CD14-positive monocyte (primary cell): Measurements from ENCODE around the gene MNDA. TPM values are rescaled to one million over a fixed set of nuclear protein-coding genes. Genes with fewer than 3 reads are reported as not detected.

ENCODE experiments used
- DNase-seq, 3 donors: peaks; one replicate each; pipeline ENCODE4 v3.0.0-alpha.2; 2011 to 2022
- H2AFZ ChIP-seq: 2 replicates; pipeline ENCODE4 v1.6.0; 2012; ENCODE audit warnings: mild to moderate bottlenecking, low read depth, low read length, inconsistent platforms; ENCODE audit not compliant: insufficient read depth, poor library complexity, severe bottlenecking
- H3K27ac ChIP-seq, 2 donors: 1 replicate in 1 of 2; 2 replicates in 1 of 2; pipeline ENCODE4 v1.5.1; 2012 to 2013; ENCODE audit warnings: low read length in 2 of 2, control low read depth in 1 of 2, inconsistent platforms in 1 of 2, low read depth in 1 of 2, mild to moderate bottlenecking in 1 of 2
- H3K27me3 ChIP-seq, 2 donors: one replicate each; pipeline versions ENCODE4 v1.6.0 to v1.6.1; 2011 to 2013; ENCODE audit warnings: low read length in 2 of 2; ENCODE audit not compliant: control insufficient read depth in 2 of 2, insufficient read depth in 2 of 2
- H3K36me3 ChIP-seq, 2 donors: replicated peaks in 1 of 2; 1 replicate in 1 of 2; 2 replicates in 1 of 2; pipeline versions ENCODE4 v1.5.1 to v1.6.1; 2012 to 2013; ENCODE audit warnings: low read length in 2 of 2, control low read depth in 1 of 2, inconsistent platforms in 1 of 2, mild to moderate bottlenecking in 1 of 2; ENCODE audit not compliant: insufficient read depth in 2 of 2, control insufficient read depth in 1 of 2
- H3K4me1 ChIP-seq, 2 donors: 1 replicate in 1 of 2; 2 replicates in 1 of 2; pipeline versions ENCODE4 v1.5.1 to v1.6.1; 2012 to 2013; ENCODE audit warnings: low read length in 2 of 2, control low read depth in 1 of 2, inconsistent platforms in 1 of 2, mild to moderate bottlenecking in 1 of 2, moderate library complexity in 1 of 2; ENCODE audit not compliant: insufficient read depth in 2 of 2, control insufficient read depth in 1 of 2
- H3K4me2 ChIP-seq: replicated peaks from 2 replicates; pipeline ENCODE3; 2012; ENCODE audit warnings: low read length, moderate library complexity, mild to moderate bottlenecking; ENCODE audit not compliant: poor library complexity, severe bottlenecking; ENCODE audit errors: extremely low read depth
- H3K4me3 ChIP-seq, 3 experiments: fragments of 200-600 bp in 1 of 3; sonication (generic) in 1 of 3; replicated peaks in 1 of 3; 1 replicate in 2 of 3; 2 replicates in 1 of 3; pipeline ENCODE4 v1.5.1; 2011 to 2013; ENCODE audit warnings: low read length in 3 of 3, mild to moderate bottlenecking in 3 of 3, control low read depth in 2 of 3, low read depth in 2 of 3, inconsistent platforms in 1 of 3, moderate library complexity in 1 of 3
- H3K79me2 ChIP-seq: 2 replicates; pipeline ENCODE4 v1.6.0; 2012; ENCODE audit warnings: mild to moderate bottlenecking, control low read depth, inconsistent platforms, low read length, moderate library complexity; ENCODE audit not compliant: insufficient read depth
- H3K9ac ChIP-seq: 2 replicates; pipeline ENCODE4 v1.6.0; 2017; ENCODE audit warnings: low read length, mild to moderate bottlenecking; ENCODE audit not compliant: insufficient read depth, poor library complexity, severe bottlenecking
- H3K9me3 ChIP-seq, 2 donors: replicated peaks in 1 of 2; 1 replicate in 1 of 2; 2 replicates in 1 of 2; pipeline versions ENCODE4 v1.5.1 to v1.6.1; 2012 to 2013; ENCODE audit warnings: low read length in 2 of 2, control low read depth in 1 of 2; ENCODE audit not compliant: control insufficient read depth in 1 of 2, insufficient read depth in 1 of 2
- H4K20me1 ChIP-seq: 2 replicates; pipeline ENCODE4 v1.6.0; 2012; ENCODE audit warnings: mild to moderate bottlenecking, low read length, control low read depth, moderate library complexity; ENCODE audit not compliant: insufficient read depth
- H3K27ac Mint-ChIP-seq, 7 donors: one replicate each; pipeline ENCODE4 v1.8.0; 2020; ENCODE audit warnings: mild to moderate bottlenecking in 7 of 7, mixed read lengths in 7 of 7, moderate library complexity in 6 of 7, inconsistent platforms in 2 of 7
- H3K27me3 Mint-ChIP-seq, 3 donors: one replicate each; pipeline ENCODE4 v1.8.0; 2021 to 2022; ENCODE audit warnings: low read depth in 3 of 3, mild to moderate bottlenecking in 3 of 3, mixed read lengths in 3 of 3, moderate library complexity in 3 of 3, inconsistent platforms in 1 of 3
- H3K36me3 Mint-ChIP-seq, 2 donors: one replicate each; pipeline ENCODE4 v1.8.0; 2020; ENCODE audit warnings: mixed read lengths in 2 of 2, inconsistent platforms in 1 of 2, mild to moderate bottlenecking in 1 of 2
- H3K4me1 Mint-ChIP-seq: one replicate; pipeline ENCODE4 v1.8.0; 2020; ENCODE audit warnings: mild to moderate bottlenecking, mixed read lengths
- H3K4me3 Mint-ChIP-seq, 2 donors: one replicate each; pipeline ENCODE4 v1.8.0; 2020; ENCODE audit warnings: mild to moderate bottlenecking in 2 of 2, mixed read lengths in 2 of 2, moderate library complexity in 1 of 2
- H3K9me3 Mint-ChIP-seq, 7 donors: one replicate each; pipeline ENCODE4 v1.8.0; 2020 to 2022; ENCODE audit warnings: mixed read lengths in 7 of 7, mild to moderate bottlenecking in 6 of 7, moderate library complexity in 6 of 7, inconsistent platforms in 2 of 7
- CTCF ChIP-seq: fragments of 200-600 bp; IDR thresholded peaks from one replicate; pipeline ENCODE4 v1.8.0; 2022; ENCODE audit warnings: antibody characterized with exemption, mild to moderate bottlenecking
- WGBS: methylation state at CpG from one replicate; pipeline ENCODE4 v1.1.5; 2013; ENCODE audit warnings: missing lambda C conversion rate; ENCODE audit not compliant: insufficient coverage; 5-methylcytosine and 5-hydroxymethylcytosine counted together
- intact Hi-C, 2 donors: fragments of 100-400 bp; cut with micrococcal nuclease; formaldehyde crosslinking; loops; one replicate each; pipeline versions ENCODE4 v1.15.0 to v1.15.1; 2023
- polyA plus RNA-seq, 3 donors: library from polyadenylated mRNA; depleted of rRNA in 1 of 3; unstranded in 2 of 3; stranded (reverse) in 1 of 3; fragments of 300-500 nt in 2 of 3; fragments of >200 nt in 1 of 3; fragmentation: Illumina TruSeq in 2 of 3; gene quantifications; 1 replicate in 2 of 3; 2 replicates in 1 of 3; pipeline ENCODE4 v1.2.3, GENCODE V29; 2012 to 2021

MNDA gene
- polyA plus RNA-seq, 3 donors = 365 to 1,917 (median 1,418) TPM

- peak overlapping the region in 1 of 2 donors; percentile 85 for H3K27ac ChIP-seq
- Mint-ChIP-seq H3K4me3 (peak overlapping the region in 1 of 2 donors; percentile 59), H3K36me3 (peaks cover 1 to 10% of the 10 kb centered on the region in 2 donors), H3K4me1 (peaks cover 80% of the 10 kb centered on the region), H3K27me3 (no peaks in the 10 kb centered on the region), H3K9me3 (no peaks in the 10 kb centered on the region), H3K27ac (peak overlapping the region; percentile 79 to 99 (median 92))
- no peaks in the 10 kb centered on the region for H3K36me3 ChIP-seq
- no peaks in the 10 kb centered on the region for H3K9me3 ChIP-seq
- peaks cover 77% of the 10 kb centered on the region for H3K79me2 ChIP-seq
- no peak overlapping the region for H3K9ac ChIP-seq
- no peak overlapping the region for H2AFZ ChIP-seq
- peak overlapping the region in 1 of 3 experiments; percentile 72 for H3K4me3 ChIP-seq
- WGBS = no CpG with 5 or more reads among the region's 2 CpGs
- H4K20me1 ChIP-seq = no peaks in the 10 kb centered on the region
- DNase-seq = peak in 1 of 3 donors; percentile 41
- no peak for TF ChIP-seq CTCF
- H3K4me2 ChIP-seq = peak overlapping the region; percentile 85
- H3K27me3 ChIP-seq = no peaks in the 10 kb centered on the region
- intact Hi-C loops = no loop called here
- H3K4me1 ChIP-seq = peaks cover 87% of the 10 kb centered on the region in 2 donors
These were observed 18.8 kb upstream of the MNDA start for GRCh38 chr1:158812336-158812735.

GRCh38 chr1:158813164-158813563 is 18.0 kb upstream of the MNDA start:
- no peak for TF ChIP-seq CTCF
- Histone ChIP-seq H3K4me1 (peaks cover 87% of the 10 kb centered on the region in 2 donors), H3K27me3 (no peaks in the 10 kb centered on the region), H4K20me1 (no peaks in the 10 kb centered on the region), H3K4me2 (peak overlapping the region; percentile 85), H3K79me2 (peaks cover 78% of the 10 kb centered on the region), H3K27ac (peak overlapping the region in 1 of 2 donors; percentile 85), H3K9me3 (no peaks in the 10 kb centered on the region), H3K36me3 (no peaks in the 10 kb centered on the region), H2AFZ (no peak overlapping the region), H3K9ac (no peak overlapping the region), H3K4me3 (peak overlapping the region in 2 of 3 experiments; percentile 19 to 72)
- Mint-ChIP-seq H3K4me3 (peak overlapping the region; percentile 49 to 79), H3K4me1 (peaks cover 82% of the 10 kb centered on the region), H3K27me3 (no peaks in the 10 kb centered on the region), H3K9me3 (no peaks in the 10 kb centered on the region), H3K27ac (peak overlapping the region; percentile 73 to 91 (median 85)), H3K36me3 (peaks cover 1 to 5% of the 10 kb centered on the region in 2 donors)
- WGBS = no CpG with 5 or more reads among the region's 3 CpGs
- intact Hi-C loops = no loop called here
- DNase-seq = peak in 2 of 3 donors; percentile 43 to 66
